ENCODE results near the gene RNU6-1.
A peak's percentile ranks its signal among the peaks of the same experiment; 100 is the strongest.

The RNU6-1 gene

GRCh38 chr15:67824197-67824968, 15.5 kb downstream of the RNU6-1 start:
- Histone ChIP-seq H3K9me3 (replicated peaks; ENCODE audit: low read length) (peaks cover 4% of the 10 kb centered on the region), H3K4me1 (ENCODE audit: control insufficient read depth, insufficient read depth, low read length) (peaks cover 10% of the 10 kb centered on the region), H3K4me2 (ENCODE audit: low read length) (no peak overlapping the region), H3K4me3 (ENCODE audit: low read length) (no peak overlapping the region), H3K36me3 (ENCODE audit: insufficient read depth, low read length) (no peaks in the 10 kb centered on the region), H3K27me3 (ENCODE audit: control insufficient read depth, insufficient read depth, low read length) (peaks cover 91% of the 10 kb centered on the region), H3K9ac (ENCODE audit: low read depth, low read length) (no peak overlapping the region)

GRCh38 chr15:67823314-67824196, 16.3 kb downstream of the RNU6-1 start:
- Histone ChIP-seq H3K36me3 (ENCODE audit: insufficient read depth, low read length) (no peaks in the 10 kb centered on the region), H3K27me3 (ENCODE audit: control insufficient read depth, insufficient read depth, low read length) (peaks cover 91% of the 10 kb centered on the region), H3K4me1 (ENCODE audit: control insufficient read depth, insufficient read depth, low read length) (peaks cover 10% of the 10 kb centered on the region), H3K9me3 (replicated peaks; ENCODE audit: low read length) (peaks cover 4% of the 10 kb centered on the region), H3K4me3 (ENCODE audit: low read length) (peak overlapping the region; percentile 24), H3K9ac (ENCODE audit: low read depth, low read length) (no peak overlapping the region), H3K4me2 (ENCODE audit: low read length) (peak overlapping the region; percentile 63)

GRCh38 chr15:67822537-67823313, 17.1 kb downstream of the RNU6-1 start:
- H3K9ac ChIP-seq (ENCODE audit: low read depth, low read length): no peak overlapping the region
- H3K4me2 ChIP-seq (ENCODE audit: low read length): peak overlapping the region; percentile 63
- H3K36me3 ChIP-seq (ENCODE audit: insufficient read depth, low read length): no peaks in the 10 kb centered on the region
- H3K4me1 ChIP-seq (ENCODE audit: control insufficient read depth, insufficient read depth, low read length): peaks cover 10% of the 10 kb centered on the region
- peaks cover 90% of the 10 kb centered on the region for H3K27me3 ChIP-seq (ENCODE audit: control insufficient read depth, insufficient read depth, low read length)
- H3K9me3 ChIP-seq (replicated peaks; ENCODE audit: low read length): peaks cover 4% of the 10 kb centered on the region
- no peak overlapping the region for H3K4me3 ChIP-seq (ENCODE audit: low read length)

- peaks cover 10% of the 10 kb centered on the region for H3K4me1 ChIP-seq (ENCODE audit: control insufficient read depth, insufficient read depth, low read length)
- H3K9ac ChIP-seq (ENCODE audit: low read depth, low read length): no peak overlapping the region
- no peak overlapping the region for H3K4me3 ChIP-seq (ENCODE audit: low read length)
- H3K36me3 ChIP-seq (ENCODE audit: insufficient read depth, low read length): no peaks in the 10 kb centered on the region
- no peak overlapping the region for H3K4me2 ChIP-seq (ENCODE audit: low read length)
- peaks cover 4% of the 10 kb centered on the region for H3K9me3 ChIP-seq (replicated peaks; ENCODE audit: low read length)
- peaks cover 87% of the 10 kb centered on the region for H3K27me3 ChIP-seq (ENCODE audit: control insufficient read depth, insufficient read depth, low read length)
Measured at GRCh38 chr15:67821784-67822440, 17.9 kb downstream of the RNU6-1 start.

GRCh38 chr15:67820992-67821783, 18.7 kb downstream of the RNU6-1 start:
- H3K4me3 ChIP-seq (ENCODE audit: low read length): no peak overlapping the region
- no peak overlapping the region for H3K4me2 ChIP-seq (ENCODE audit: low read length)
- peaks cover 81% of the 10 kb centered on the region for H3K27me3 ChIP-seq (ENCODE audit: control insufficient read depth, insufficient read depth, low read length)
- no peaks in the 10 kb centered on the region for H3K36me3 ChIP-seq (ENCODE audit: insufficient read depth, low read length)
- peaks cover 2% of the 10 kb centered on the region for H3K9me3 ChIP-seq (replicated peaks; ENCODE audit: low read length)
- H3K4me1 ChIP-seq (ENCODE audit: control insufficient read depth, insufficient read depth, low read length): peaks cover 10% of the 10 kb centered on the region
- H3K9ac ChIP-seq (ENCODE audit: low read depth, low read length): no peak overlapping the region

- Histone ChIP-seq H3K9ac (ENCODE audit: low read depth, low read length) (no peak overlapping the region), H3K9me3 (replicated peaks; ENCODE audit: low read length) (no peaks in the 10 kb centered on the region), H3K4me3 (ENCODE audit: low read length) (no peak overlapping the region), H3K27me3 (ENCODE audit: control insufficient read depth, insufficient read depth, low read length) (peaks cover 73% of the 10 kb centered on the region), H3K36me3 (ENCODE audit: insufficient read depth, low read length) (no peaks in the 10 kb centered on the region), H3K4me2 (ENCODE audit: low read length) (no peak overlapping the region), H3K4me1 (ENCODE audit: control insufficient read depth, insufficient read depth, low read length) (peaks cover 5% of the 10 kb centered on the region)
Measured at GRCh38 chr15:67820122-67820991, 19.5 kb downstream of the RNU6-1 start.

GRCh38 chr15:67819636-67820035, 20.2 kb downstream of the RNU6-1 start:
- H3K27me3 ChIP-seq (ENCODE audit: control insufficient read depth, insufficient read depth, low read length): peaks cover 68% of the 10 kb centered on the region
- H3K4me2 ChIP-seq (ENCODE audit: low read length): no peak overlapping the region
- no peaks in the 10 kb centered on the region for H3K9me3 ChIP-seq (replicated peaks; ENCODE audit: low read length)
- H3K36me3 ChIP-seq (ENCODE audit: insufficient read depth, low read length): no peaks in the 10 kb centered on the region
- H3K9ac ChIP-seq (ENCODE audit: low read depth, low read length): no peak overlapping the region
- peaks cover 4% of the 10 kb centered on the region for H3K4me1 ChIP-seq (ENCODE audit: control insufficient read depth, insufficient read depth, low read length)
- H3K4me3 ChIP-seq (ENCODE audit: low read length): no peak overlapping the region

GRCh38 chr15:67818464-67818863, 21.4 kb downstream of the RNU6-1 start:
- Histone ChIP-seq H3K36me3 (ENCODE audit: insufficient read depth, low read length) (no peaks in the 10 kb centered on the region), H3K4me1 (ENCODE audit: control insufficient read depth, insufficient read depth, low read length) (peaks cover 4% of the 10 kb centered on the region), H3K9ac (ENCODE audit: low read depth, low read length) (no peak overlapping the region), H3K27me3 (ENCODE audit: control insufficient read depth, insufficient read depth, low read length) (peaks cover 57% of the 10 kb centered on the region), H3K9me3 (replicated peaks; ENCODE audit: low read length) (no peaks in the 10 kb centered on the region), H3K4me3 (ENCODE audit: low read length) (no peak overlapping the region), H3K4me2 (ENCODE audit: low read length) (no peak overlapping the region)

GRCh38 chr15:67816668-67817067, 23.2 kb downstream of the RNU6-1 start:
- Histone ChIP-seq H3K4me2 (ENCODE audit: low read length) (no peak overlapping the region), H3K36me3 (ENCODE audit: insufficient read depth, low read length) (no peaks in the 10 kb centered on the region), H3K27me3 (ENCODE audit: control insufficient read depth, insufficient read depth, low read length) (peaks cover 51% of the 10 kb centered on the region), H3K9me3 (replicated peaks; ENCODE audit: low read length) (no peaks in the 10 kb centered on the region), H3K4me1 (ENCODE audit: control insufficient read depth, insufficient read depth, low read length) (no peaks in the 10 kb centered on the region), H3K4me3 (ENCODE audit: low read length) (no peak overlapping the region), H3K9ac (ENCODE audit: low read depth, low read length) (no peak overlapping the region)
